Caco-2 (cell line): ENCODE measurements around the gene AK2. TPM values are rescaled to one million over a fixed set of nuclear protein-coding genes. Genes with fewer than 3 reads are reported as not detected.

Source experiments
- BruUV-seq: library from RNA; stranded (reverse); fragments of 400-500 nt; replicated peaks from 2 replicates; lab custom pipeline; 2021; lab: Mats Ljungman, UMichigan
- CTCF ChIA-PET: fragments of 300-600 bp; sonication (Branson Sonifier 250); formaldehyde crosslinking; loops from one replicate; lab custom pipeline; 2022; ENCODE audit warnings: antibody characterized with exemption; lab: Charles Lee
- POLR2A ChIA-PET: fragments of 300-600 bp; sonication (Branson Sonifier 250); formaldehyde crosslinking; loops from one replicate; lab custom pipeline; 2022; ENCODE audit warnings: antibody characterized with exemption; lab: Charles Lee
- DNase-seq, 2 experiments: peaks; one replicate each; pipeline versions ENCODE4 v3.0.0 to v3.0.0-alpha.2; 2020 to 2022
- H3K27me3 ChIP-seq: replicated peaks from 2 replicates; pipeline ENCODE4 v1.6.0; 2011; ENCODE audit warnings: low read length; ENCODE audit not compliant: control insufficient read depth, insufficient read depth
- H3K36me3 ChIP-seq: 2 replicates; pipeline ENCODE4 v1.5.1; 2011; ENCODE audit warnings: low read length; ENCODE audit not compliant: control insufficient read depth, insufficient read depth
- H3K4me1 ChIP-seq: fragments of 250-450 bp; sonication (Bioruptor Pico); 2 replicates; pipeline ENCODE4 v1.5.1; 2020; ENCODE audit warnings: mild to moderate bottlenecking
- H3K4me3 ChIP-seq: 2 replicates; pipeline ENCODE4 v1.5.1; 2011; ENCODE audit warnings: low read depth, mild to moderate bottlenecking, control low read depth, low read length
- H3K9me3 ChIP-seq: fragments of 250-450 bp; sonication (Bioruptor Pico); 2 replicates; pipeline ENCODE4 v1.5.1; 2020; ENCODE audit warnings: mild to moderate bottlenecking, moderate library complexity
- H3K27ac Mint-ChIP-seq: one replicate; pipeline ENCODE4 v1.8.0; 2022; ENCODE audit warnings: mixed read lengths; ENCODE audit not compliant: unreplicated experiment
- H3K27me3 Mint-ChIP-seq: one replicate; pipeline ENCODE4 v1.8.0; 2022; ENCODE audit warnings: mixed read lengths; ENCODE audit not compliant: insufficient read depth, unreplicated experiment
- H3K36me3 Mint-ChIP-seq: one replicate; pipeline ENCODE4 v1.8.0; 2022; ENCODE audit warnings: mild to moderate bottlenecking, mixed read lengths; ENCODE audit not compliant: insufficient read depth, unreplicated experiment
- H3K4me1 Mint-ChIP-seq: one replicate; pipeline ENCODE4 v1.8.0; 2022; ENCODE audit warnings: low read depth, mixed read lengths; ENCODE audit not compliant: unreplicated experiment
- H3K4me3 Mint-ChIP-seq: one replicate; pipeline ENCODE4 v1.8.0; 2022; ENCODE audit warnings: mild to moderate bottlenecking, moderate library complexity, mixed read lengths; ENCODE audit not compliant: unreplicated experiment
- H3K9me3 Mint-ChIP-seq: one replicate; pipeline ENCODE4 v1.8.0; 2022; ENCODE audit warnings: mixed read lengths; ENCODE audit not compliant: unreplicated experiment
- intact Hi-C: fragments of 100-400 bp; cut with micrococcal nuclease; formaldehyde crosslinking; loops from one replicate; pipeline ENCODE4 v1.10.0; 2022; ENCODE audit not compliant: unreplicated experiment
- total RNA-seq: library from RNA; stranded (reverse); gene quantifications from 2 replicates; pipeline ENCODE4 v1.2.3, GENCODE V29; 2022
- TF ChIP-seq, protein P1 (sequence below), 2 experiments: fragments of 200-600 bp in 1 of 2; IDR thresholded peaks; 1 replicate in 1 of 2; 2 replicates in 1 of 2; pipeline versions ENCODE4 v1.5.1 to v1.8.0; 2011 to 2022; ENCODE audit warnings: antibody characterized with exemption in 1 of 2, control low read depth in 1 of 2, inconsistent platforms in 1 of 2, low read depth in 1 of 2, low read length in 1 of 2, mild to moderate bottlenecking in 1 of 2, moderate library complexity in 1 of 2; ENCODE audit not compliant: insufficient read depth in 1 of 2, severe bottlenecking in 1 of 2, unreplicated experiment in 1 of 2

AK2 gene
- total RNA-seq, 1 experiment from 2014 or later, result 127 TPM

DNA sequence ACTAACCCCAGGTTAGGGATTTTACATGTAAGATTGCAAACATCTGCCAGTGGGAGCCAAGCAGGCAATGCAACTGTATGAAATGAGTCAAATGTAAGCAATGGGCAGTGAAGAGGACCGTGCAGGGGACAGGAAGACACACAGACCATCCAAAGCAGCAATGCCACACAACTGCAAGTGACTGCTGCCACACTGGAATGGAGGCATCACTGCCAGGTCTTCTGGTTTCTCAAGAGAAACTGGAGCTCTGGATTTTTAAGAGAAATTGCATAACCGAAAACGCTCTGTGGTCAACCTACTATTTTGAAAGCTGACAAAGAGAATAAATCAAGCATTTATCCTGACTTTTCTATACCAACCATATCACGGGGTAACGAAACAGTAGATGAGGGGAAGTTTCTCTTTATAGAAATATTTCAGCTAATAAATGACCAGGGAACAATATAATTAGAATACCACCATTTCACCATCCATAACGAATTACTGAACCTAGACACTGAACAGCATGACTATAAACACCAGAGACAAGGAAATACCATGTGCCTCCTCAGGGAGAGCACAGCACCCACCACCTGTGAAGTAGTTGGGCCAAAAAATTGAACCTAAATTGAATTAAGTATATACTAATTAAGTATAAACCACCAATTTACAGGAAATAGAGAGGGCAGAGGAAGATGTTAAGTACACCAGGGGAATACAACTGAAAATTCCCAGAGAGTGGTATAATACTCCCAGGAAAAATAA, 4.4 kb downstream of the AK2 start:
- H3K9me3 Mint-ChIP-seq, result no peaks in the 10 kb centered on the region
- Histone ChIP-seq H3K4me3 (no peak overlapping the region), H3K9me3 (no peaks in the 10 kb centered on the region), H3K4me1 (peaks cover 15% of the 10 kb centered on the region), H3K27me3 (no peaks in the 10 kb centered on the region), H3K36me3 (no peaks in the 10 kb centered on the region)
- no peak overlapping the region for H3K4me3 Mint-ChIP-seq
- intact Hi-C loops, result no loop called here
- peaks cover 13% of the 10 kb centered on the region for H3K4me1 Mint-ChIP-seq
- POLR2A ChIA-PET, result no interaction called here
- TF ChIP-seq, protein P1, sequence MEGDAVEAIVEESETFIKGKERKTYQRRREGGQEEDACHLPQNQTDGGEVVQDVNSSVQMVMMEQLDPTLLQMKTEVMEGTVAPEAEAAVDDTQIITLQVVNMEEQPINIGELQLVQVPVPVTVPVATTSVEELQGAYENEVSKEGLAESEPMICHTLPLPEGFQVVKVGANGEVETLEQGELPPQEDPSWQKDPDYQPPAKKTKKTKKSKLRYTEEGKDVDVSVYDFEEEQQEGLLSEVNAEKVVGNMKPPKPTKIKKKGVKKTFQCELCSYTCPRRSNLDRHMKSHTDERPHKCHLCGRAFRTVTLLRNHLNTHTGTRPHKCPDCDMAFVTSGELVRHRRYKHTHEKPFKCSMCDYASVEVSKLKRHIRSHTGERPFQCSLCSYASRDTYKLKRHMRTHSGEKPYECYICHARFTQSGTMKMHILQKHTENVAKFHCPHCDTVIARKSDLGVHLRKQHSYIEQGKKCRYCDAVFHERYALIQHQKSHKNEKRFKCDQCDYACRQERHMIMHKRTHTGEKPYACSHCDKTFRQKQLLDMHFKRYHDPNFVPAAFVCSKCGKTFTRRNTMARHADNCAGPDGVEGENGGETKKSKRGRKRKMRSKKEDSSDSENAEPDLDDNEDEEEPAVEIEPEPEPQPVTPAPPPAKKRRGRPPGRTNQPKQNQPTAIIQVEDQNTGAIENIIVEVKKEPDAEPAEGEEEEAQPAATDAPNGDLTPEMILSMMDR (IDR thresholded peaks at IDR 0.05; ENCODE audit: insufficient read depth in 1 of 2, low read depth in 1 of 2, low read length in 1 of 2, severe bottlenecking in 1 of 2, unreplicated experiment in 1 of 2), result no peak
- BruUV-seq, result no TSS peak
- no peaks in the 10 kb centered on the region for H3K27me3 Mint-ChIP-seq
- H3K36me3 Mint-ChIP-seq, result peaks cover 47% of the 10 kb centered on the region
- CTCF ChIA-PET, result no interaction called here
- DNase-seq, result no peak
- no peak overlapping the region for H3K27ac Mint-ChIP-seq

DNA sequence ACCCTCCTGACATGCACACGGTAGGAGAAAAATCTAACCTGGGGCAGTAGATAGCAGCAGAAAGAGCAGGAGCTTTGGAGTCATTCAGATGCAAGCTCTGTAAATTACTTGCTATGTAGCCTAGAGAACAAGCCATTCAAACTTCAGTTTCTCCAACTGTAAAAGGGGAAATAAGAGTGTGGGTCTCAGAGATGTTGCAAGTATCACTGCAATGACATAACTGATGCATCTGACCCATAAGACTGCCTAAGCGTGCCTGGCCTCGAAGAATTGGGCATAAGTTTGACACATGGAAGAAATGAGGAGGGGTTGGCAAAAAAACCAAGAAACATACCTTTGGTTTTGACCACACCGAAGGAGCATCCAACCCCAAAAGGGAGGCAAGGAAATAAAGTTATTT, 5.2 kb downstream of the AK2 start:
- BruUV-seq, result no TSS peak
- ChIA-PET CTCF (no interaction called here), POLR2A (no interaction called here)
- Histone ChIP-seq H3K36me3 (no peaks in the 10 kb centered on the region), H3K27me3 (no peaks in the 10 kb centered on the region), H3K9me3 (no peaks in the 10 kb centered on the region), H3K4me3 (no peak overlapping the region), H3K4me1 (peaks cover 12% of the 10 kb centered on the region)
- no peak overlapping the region for H3K27ac Mint-ChIP-seq
- DNase-seq, result no peak
- H3K9me3 Mint-ChIP-seq, result no peaks in the 10 kb centered on the region
- H3K4me1 Mint-ChIP-seq, result peaks cover 8% of the 10 kb centered on the region
- TF ChIP-seq, protein P1 (IDR thresholded peaks at IDR 0.05; ENCODE audit: insufficient read depth in 1 of 2, low read depth in 1 of 2, low read length in 1 of 2, severe bottlenecking in 1 of 2, unreplicated experiment in 1 of 2), result no peak
- H3K4me3 Mint-ChIP-seq, result no peak overlapping the region
- intact Hi-C loops, result no loop called here
- H3K27me3 Mint-ChIP-seq, result no peaks in the 10 kb centered on the region
- H3K36me3 Mint-ChIP-seq, result peaks cover 41% of the 10 kb centered on the region

- Mint-ChIP-seq H3K9me3 (no peaks in the 10 kb centered on the region), H3K36me3 (peaks cover 34% of the 10 kb centered on the region), H3K4me1 (no peaks in the 10 kb centered on the region), H3K27me3 (no peaks in the 10 kb centered on the region), H3K27ac (no peak overlapping the region), H3K4me3 (no peak overlapping the region)
- Histone ChIP-seq H3K9me3 (no peaks in the 10 kb centered on the region), H3K4me3 (no peak overlapping the region), H3K27me3 (no peaks in the 10 kb centered on the region), H3K36me3 (no peaks in the 10 kb centered on the region), H3K4me1 (peaks cover 10% of the 10 kb centered on the region)
- ChIA-PET POLR2A (no interaction called here), CTCF (no interaction called here)
- intact Hi-C loops, result no loop called here
- BruUV-seq, result no TSS peak
- TF ChIP-seq, protein P1 (IDR thresholded peaks at IDR 0.05; ENCODE audit: insufficient read depth in 1 of 2, low read depth in 1 of 2, low read length in 1 of 2, severe bottlenecking in 1 of 2, unreplicated experiment in 1 of 2), result no peak
- no peak for DNase-seq
Observed at GRCh38 chr1:33030575-33030974, 6.1 kb downstream of the AK2 start.
